Measurements from ENCODE around the gene CDS1. TPM values are rescaled to one million over a fixed set of nuclear protein-coding genes. Genes with fewer than 3 reads are reported as not detected.

Gene CDS1
- total and polyA plus RNA-seq, 2 of the 8 experiments (the other 6 are each of a cell fraction or from before 2014, with no cell fraction given) = 8.7 to 13.9 TPM

DNA sequence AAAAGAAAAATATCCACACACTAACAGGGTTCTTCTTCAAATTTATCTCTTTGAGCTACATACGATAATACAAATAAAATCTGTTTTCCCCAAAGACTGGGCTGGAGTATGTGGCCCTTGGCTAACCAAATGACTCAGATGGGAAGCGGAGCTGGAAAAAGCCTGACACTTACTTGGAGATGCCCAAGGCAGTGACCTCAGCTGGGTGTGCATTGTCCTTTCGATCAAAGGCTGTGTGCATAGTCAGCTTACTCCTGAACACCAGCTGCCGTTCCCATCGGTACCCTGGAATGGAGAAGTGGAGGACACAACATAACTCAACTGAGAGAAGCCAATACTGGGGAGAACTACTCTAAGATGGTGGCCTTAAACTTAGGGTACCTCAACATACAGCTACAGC, 95.1 kb downstream of the CDS1 start:
- Histone ChIP-seq H2BK20ac (ENCODE audit: low read length) (no peak overlapping the region), H3K27me3 (replicated peaks in 1 of 4; ENCODE audit: control insufficient read depth in 3 of 4, extremely low read depth in 1 of 4, insufficient read depth in 3 of 4, low read length in 3 of 4) (no peaks in the 10 kb centered on the region), H3K4ac (replicated peaks; ENCODE audit: insufficient read length, low read depth, low read length) (no peak overlapping the region), H2BK12ac (ENCODE audit: low read depth, low read length) (no peak overlapping the region), H2AK5ac (ENCODE audit: low read depth, low read length) (no peak overlapping the region), H3K9ac (replicated peaks in 1 of 4; ENCODE audit: extremely low read depth in 1 of 4, low read depth in 3 of 4, low read length in 3 of 4) (no peak overlapping the region), H4K5ac (ENCODE audit: insufficient read length, low read depth, low read length) (no peak overlapping the region), H4K8ac (ENCODE audit: extremely low read depth, insufficient read depth, low read length) (no peak overlapping the region), H3K36me3 (ENCODE audit: control insufficient read depth in 2 of 4, insufficient read depth in 4 of 4, low read length in 3 of 4) (peaks cover 0 to 50% (median 28%) of the 10 kb centered on the region in 4 experiments; a peak in 7 of 8 replicates), H3K18ac (ENCODE audit: extremely low read depth, low read length) (no peak overlapping the region), H2BK5ac (ENCODE audit: low read depth, low read length) (no peak overlapping the region), H3K4me1 (replicated peaks in 1 of 4; ENCODE audit: control insufficient read depth in 3 of 4, insufficient read depth in 4 of 4, low read length in 3 of 4) (peaks cover 0 to 4% (median 0%) of the 10 kb centered on the region in 4 experiments; a peak in 1 of 7 replicates), H2BK15ac (ENCODE audit: low read length) (no peak overlapping the region), H3K56ac (replicated peaks; ENCODE audit: insufficient read length, low read depth, low read length) (no peak overlapping the region), H4K91ac (replicated peaks; ENCODE audit: insufficient read length, low read length) (no peak overlapping the region), H3K4me2 (ENCODE audit: insufficient read depth in 1 of 2, low read depth in 2 of 2, low read length in 2 of 2) (no peak overlapping the region), H3K79me1 (ENCODE audit: low read depth, low read length) (no peaks in the 10 kb centered on the region), H4K20me1 (replicated peaks in 1 of 2; ENCODE audit: control insufficient read depth in 1 of 2, insufficient read depth in 2 of 2, low read length in 2 of 2) (no peaks in the 10 kb centered on the region), H3K23ac (ENCODE audit: insufficient read length) (no peak overlapping the region), H3K23me2 (ENCODE audit: low read depth, low read length) (no peaks in the 10 kb centered on the region), H3K14ac (ENCODE audit: insufficient read length) (no peak overlapping the region), H2BK120ac (replicated peaks; ENCODE audit: low read depth, low read length) (no peak overlapping the region), H3K4me3 (ENCODE audit: extremely low read depth in 1 of 4, insufficient read depth in 2 of 4, low read depth in 3 of 4, low read length in 4 of 4) (no peak overlapping the region), H3K79me2 (ENCODE audit: control insufficient read depth in 1 of 2, insufficient read depth in 2 of 2, low read length in 2 of 2) (no peaks in the 10 kb centered on the region), H3K27ac (ENCODE audit: low read depth, low read length) (no peak overlapping the region), H2AFZ (ENCODE audit: low read length) (no peak overlapping the region), H3K9me3 (ENCODE audit: insufficient read depth in 2 of 2, low read depth in 1 of 2, low read length in 1 of 2) (no peaks in the 10 kb centered on the region)
- TF ChIP-seq SAP30 (IDR thresholded peaks at IDR 0.05; ENCODE audit: insufficient read depth, insufficient replicate concordance, low read length) = no peak
- no peak for FAIRE-seq
- DNase-seq (ENCODE audit: low read depth in 1 of 2, low spot score in 2 of 2) = no peak
- POLR2A ChIA-PET (ENCODE audit: partially characterized antibody) = no interaction called here
- 93% methylated on average over 5 of the region's 5 CpGs; no CpG with 5 or more reads in 1 of the 2 experiments for WGBS, 2 experiments (ENCODE audit: extremely low coverage in 1 of 2, insufficient coverage in 1 of 2, insufficient read length in 1 of 2, insufficient replicate concordance in 2 of 2, low coverage in 1 of 2, low lambda C conversion rate in 2 of 2, missing lambda C conversion rate in 1 of 2)
- CTCF ChIA-PET (ENCODE audit: partially characterized antibody) = interaction anchor here (0.7 to 2.1 kb wide), 3 partner anchors 12 to 99 kb away, joined by 4 to 14 read pairs (median 4); no protein-coding TSS in a partner anchor

All from H1 (cell line).